IPS-NIHi7 (cell line): ENCODE data around the gene MDM2.
"Not testable (repeated sequence)": the region's sequence is repeated elsewhere in the genome, so short reads cannot be mapped to it uniquely, and the experiment has no call there.

Source experiments
- DNase-seq: peaks from one replicate; pipeline ENCODE4 v3.0.0; 2012; ENCODE audit warnings: mixed read lengths; ENCODE audit errors: extremely low spot score

Gene MDM2

DNA sequence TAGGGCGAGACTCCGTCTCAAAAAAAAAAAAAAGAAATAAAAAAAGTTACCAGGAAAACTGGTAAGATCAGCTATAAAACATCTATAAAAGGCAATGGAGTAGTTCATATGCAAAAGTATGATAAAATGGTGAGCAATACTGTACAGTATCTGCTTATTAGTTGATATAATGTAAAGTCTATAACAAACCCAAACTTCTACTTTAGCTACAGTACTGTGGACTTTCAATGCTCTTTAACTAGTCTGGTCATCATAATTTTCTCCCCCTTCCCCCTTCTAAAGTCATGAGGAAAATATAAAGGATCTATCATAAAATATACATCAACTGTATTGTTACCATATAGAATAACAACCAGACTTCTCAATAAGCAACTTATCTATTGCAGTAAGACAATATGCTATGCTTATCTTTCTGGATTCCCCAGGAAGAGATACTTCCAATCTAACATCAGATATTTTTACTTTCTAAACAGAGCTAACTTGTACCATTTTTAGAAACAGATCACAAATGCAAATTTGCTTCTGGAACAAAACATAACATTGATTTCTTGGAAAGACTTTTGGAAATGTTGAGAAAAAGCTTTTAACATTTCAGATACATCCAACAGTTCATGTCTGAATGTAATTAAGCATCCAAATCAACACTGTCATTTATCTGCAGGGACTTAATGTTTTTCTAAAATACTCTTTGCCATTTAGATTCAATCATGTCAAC lies 43.8 kb downstream of the MDM2 start:
- DNase-seq, result no peak

DNA sequence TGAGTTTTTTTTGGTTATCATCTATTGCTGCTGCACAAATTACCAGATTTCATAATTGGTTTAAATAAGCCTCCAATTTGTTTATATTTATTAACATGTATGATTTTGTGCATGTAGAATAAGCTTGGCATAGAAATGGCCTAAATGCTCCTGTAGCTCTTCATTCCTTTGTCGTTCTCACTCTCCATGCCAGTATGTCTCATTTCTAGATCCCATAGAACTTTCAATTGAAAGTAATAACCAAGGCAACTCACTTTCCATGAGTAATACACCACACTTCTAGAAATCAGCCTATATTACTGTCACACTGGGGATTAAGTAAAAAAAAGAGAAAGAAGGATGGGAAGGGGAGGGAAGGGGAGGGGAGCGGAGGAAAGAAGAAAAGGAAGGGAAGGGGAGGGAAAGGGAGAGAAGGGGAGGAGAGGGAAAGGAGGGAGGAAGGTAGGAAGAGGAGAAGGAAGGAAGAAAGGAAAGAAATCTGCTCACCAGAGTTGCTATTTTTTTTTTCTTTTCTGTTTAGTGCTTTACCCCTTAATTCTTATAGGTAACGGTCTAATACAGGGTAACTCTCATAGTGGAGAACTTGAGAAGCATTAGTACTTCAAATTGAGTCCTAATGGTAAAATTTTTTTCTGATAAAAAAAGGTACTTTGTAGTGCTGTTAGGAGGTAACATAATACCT lies 45.6 kb downstream of the MDM2 start:
- no peak for DNase-seq

DNA sequence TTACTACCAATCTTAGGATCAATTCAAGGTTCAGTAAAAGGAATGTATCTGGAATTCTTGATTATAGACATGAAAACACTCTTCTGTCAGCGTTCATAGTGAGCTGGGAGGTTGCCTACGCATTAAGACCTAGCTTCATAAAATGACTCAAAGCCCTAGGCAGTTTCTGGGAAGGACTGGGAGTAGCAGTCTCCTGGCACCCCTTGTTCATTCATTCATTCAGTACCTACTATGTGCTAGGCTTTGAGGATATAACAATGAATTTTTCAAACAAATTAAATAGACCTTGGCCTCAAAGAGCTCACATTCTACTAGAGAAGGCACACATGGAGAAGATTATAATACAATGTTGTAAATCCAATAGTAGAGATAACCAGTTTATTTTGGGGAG lies 46.1 kb downstream of the MDM2 start:
- no peak for DNase-seq

- DNase-seq, result no peak
These were observed 46.6 kb downstream of the MDM2 start for GRCh38 chr12:68854554-68854953.

- no peak for DNase-seq
These were observed 47.1 kb downstream of the MDM2 start for GRCh38 chr12:68855111-68855510.

DNA sequence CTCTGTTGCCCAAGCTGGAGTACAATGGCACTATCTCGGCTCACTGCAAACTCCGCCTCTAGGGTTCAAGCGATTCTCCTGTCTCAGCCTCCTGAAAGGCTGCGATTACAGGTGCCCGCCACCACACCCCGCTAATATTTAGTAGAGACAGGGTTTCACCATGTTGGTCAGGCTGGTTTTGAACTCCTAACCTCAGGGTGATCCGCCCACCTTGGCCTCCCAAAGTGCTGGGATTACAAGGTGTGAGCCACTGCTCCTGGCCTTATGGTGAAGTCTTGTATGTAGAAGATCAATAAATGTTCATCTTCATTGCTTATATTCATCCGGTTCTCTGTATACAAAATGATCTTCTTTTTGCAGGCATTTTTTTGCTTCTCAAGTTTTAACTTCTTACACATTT lies 47.8 kb downstream of the MDM2 start:
- DNase-seq, result no peak

DNA sequence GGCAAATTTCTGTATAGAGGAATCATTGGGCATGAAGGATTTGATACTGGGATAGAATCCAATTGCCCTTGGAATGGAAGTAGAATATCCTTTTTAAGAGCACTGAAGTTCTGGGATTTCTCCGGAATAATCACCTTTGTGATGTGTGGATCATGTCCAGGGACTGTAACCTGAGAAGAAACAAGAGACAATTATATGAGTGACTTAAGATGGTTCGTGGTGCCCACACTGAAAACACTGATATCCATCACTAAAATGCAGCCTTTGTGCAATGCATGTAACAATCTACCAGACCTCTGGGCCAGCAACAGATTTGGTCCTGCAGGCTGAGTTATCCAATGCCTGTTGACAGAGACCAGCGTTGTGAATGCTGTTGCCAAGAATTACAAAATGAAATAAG lies 48.5 kb downstream of the MDM2 start:
- DNase-seq, result no peak

GRCh38 chr12:68861890-68862289 lies 53.9 kb downstream of the MDM2 start:
- DNase-seq, result no peak

GRCh38 chr12:68863109-68863770 lies 55.3 kb downstream of the MDM2 start:
- no peak for DNase-seq

DNA sequence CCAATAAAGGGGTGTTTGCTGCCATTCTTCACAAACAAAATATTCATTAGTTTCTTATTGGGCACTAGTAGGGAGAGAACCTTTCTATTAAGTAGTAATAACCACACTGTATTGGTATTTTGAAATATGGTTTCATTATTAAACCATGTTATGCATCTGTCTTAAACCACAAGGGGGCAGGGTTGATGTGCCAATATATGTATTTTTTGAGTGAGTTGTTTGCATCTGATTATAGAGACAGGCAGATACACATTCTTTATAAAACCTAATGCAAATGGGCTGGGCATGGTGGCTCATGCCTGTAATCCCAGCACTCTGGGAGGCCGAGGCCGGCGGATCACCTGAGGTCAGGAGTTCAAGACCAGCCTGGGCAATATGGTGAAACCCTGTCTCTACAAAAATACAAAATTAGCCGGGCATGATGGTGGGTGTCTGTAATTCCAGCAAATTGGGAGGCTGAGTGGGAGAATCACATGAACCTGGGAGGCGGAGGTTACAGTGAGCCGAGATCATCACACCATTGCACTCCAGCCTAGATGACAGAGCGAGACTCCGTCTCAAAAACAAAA lies 56.0 kb downstream of the MDM2 start:
- DNase-seq, result not testable (repeated sequence)

DNA sequence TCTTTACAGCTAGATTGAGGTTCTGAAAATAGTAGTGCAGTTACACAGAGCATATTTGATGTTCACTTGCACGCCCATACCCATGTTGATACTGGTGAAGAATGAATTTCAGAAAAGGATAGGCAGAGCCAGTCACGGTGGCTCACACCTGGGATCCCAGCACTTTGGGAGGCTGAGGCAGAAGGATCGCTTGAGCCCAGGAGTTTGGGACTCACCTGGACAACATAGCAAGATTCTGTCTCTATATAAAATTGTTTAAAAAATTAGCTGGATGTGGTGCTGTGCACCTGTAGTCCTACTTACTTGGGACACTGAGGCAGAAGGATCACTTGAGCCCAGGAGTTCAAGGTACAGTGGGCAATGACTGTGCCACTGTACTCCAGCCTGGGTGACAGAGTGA lies 56.6 kb downstream of the MDM2 start:
- no peak for DNase-seq

- DNase-seq, result no peak
These were observed 57.6 kb downstream of the MDM2 start for GRCh38 chr12:68865399-68866164.

- no peak for DNase-seq
These were observed 59.0 kb downstream of the MDM2 start for GRCh38 chr12:68866950-68867349.

DNA sequence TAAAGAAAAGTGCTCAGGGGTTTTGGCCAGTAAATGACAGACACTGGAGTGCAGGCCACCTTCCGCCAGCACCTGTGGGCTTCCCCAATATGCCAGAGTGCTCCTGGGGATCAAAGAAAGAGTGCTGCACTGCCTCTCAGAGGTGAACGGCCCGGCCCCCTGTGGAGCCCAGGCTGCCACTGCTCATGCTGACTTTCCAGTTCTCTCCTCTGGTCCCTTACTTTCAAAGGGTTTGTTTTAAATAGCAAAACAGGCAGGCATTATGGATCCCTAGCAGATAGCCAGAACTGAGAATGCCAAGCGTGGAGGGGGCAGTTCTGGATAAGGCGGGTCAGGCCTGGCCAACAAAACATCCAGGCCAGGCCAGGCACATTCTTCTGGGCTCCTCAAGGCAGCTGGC lies 59.6 kb downstream of the MDM2 start:
- DNase-seq, result peak; percentile 50

DNA sequence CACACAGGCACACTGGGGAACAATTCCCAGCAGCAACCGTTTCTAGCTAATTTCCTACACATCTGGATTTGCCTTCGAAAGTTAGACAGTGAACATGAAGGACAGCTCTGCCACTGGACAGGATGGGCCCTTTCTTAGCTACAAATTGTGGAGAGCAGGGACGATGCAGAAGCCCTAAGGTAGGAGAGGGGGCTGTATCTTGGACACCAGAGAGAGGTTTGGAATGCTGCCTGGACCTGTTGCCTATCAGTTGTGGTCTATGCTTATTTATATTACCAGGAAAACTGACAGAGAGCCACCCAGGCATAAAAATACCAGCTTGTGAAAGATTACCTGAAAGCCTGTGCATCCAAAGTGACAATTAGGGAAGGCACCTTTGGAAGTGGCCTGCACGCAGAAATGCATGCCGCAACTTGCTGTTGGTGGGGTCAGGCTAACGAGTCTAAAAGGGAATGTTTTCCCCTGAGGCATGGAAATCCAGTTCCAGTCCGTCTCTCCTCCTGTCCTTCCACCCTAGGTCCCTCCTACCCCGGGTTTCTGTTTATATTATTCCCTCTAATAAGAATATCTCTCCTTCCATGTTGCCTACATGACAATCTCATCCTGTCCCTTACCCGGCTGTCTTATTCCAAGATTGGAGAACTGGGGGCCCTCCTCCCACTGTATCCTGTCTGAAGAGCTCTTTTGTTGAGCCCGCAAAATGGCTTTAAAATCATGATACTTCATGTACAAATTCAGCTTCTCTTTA lies 60.2 kb downstream of the MDM2 start:
- DNase-seq, result no peak

DNA sequence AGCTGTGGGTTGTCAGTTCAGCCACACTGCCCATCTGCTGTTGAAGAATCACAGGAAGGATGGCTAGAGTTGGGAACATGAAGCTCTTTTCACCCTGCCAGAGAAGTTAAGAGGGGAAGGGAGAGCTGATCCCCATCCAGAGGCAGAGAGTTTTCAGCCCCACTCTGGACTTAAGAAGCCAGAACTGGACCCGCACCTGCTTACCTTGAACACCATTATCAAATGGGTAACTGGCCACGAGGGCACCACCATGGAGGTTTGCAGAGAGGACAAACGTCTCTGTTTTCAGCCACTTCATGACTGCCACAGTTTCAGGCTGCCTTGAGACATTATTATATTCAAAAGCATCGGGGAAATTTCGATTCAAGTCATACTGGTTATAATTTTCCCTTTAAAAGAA lies 62.0 kb downstream of the MDM2 start:
- no peak for DNase-seq

GRCh38 chr12:68870443-68870842 lies 62.5 kb downstream of the MDM2 start:
- DNase-seq, result no peak

DNA sequence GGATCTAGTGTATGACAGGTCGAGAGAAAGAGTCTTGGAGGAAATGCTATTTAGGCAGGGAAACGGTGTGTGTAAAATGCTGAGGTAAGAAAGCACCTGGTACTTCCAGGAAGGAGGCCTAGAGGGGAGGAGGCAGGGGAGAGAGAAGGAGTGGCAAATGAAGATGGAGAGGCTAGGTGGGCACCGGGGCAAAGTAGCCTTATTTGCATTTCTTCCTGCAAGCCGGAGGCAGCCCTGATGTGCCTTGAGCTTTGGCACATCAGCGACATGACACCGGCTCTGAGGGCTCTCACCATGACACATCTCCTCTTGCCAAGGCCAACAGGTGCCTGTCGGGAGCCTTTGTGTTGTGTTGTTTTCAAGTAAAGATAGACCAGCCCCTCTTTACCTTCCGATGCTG lies 63.4 kb downstream of the MDM2 start:
- DNase-seq, result no peak

- DNase-seq, result peak; percentile 53
These were observed 63.9 kb downstream of the MDM2 start for GRCh38 chr12:68871921-68872320.

DNA sequence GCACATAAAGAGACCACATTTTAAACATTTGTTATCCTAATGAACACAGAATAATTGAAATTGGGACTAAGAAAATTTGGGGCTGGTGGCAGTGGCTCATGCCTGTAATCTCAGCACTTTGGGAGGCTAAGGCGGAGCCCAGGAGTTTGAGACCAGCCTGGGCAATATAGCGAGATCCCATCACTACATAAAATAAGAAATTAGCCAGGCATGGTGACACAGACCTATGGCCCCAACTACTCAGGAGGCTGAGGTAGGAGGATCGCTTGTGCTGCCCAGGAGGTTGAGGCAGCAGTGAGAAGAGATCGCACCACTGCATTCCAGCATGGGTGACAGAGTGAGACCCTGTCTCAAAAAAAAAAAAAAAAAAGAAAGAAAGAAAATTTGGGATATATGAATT lies 65.3 kb downstream of the MDM2 start:
- DNase-seq, result no peak

DNA sequence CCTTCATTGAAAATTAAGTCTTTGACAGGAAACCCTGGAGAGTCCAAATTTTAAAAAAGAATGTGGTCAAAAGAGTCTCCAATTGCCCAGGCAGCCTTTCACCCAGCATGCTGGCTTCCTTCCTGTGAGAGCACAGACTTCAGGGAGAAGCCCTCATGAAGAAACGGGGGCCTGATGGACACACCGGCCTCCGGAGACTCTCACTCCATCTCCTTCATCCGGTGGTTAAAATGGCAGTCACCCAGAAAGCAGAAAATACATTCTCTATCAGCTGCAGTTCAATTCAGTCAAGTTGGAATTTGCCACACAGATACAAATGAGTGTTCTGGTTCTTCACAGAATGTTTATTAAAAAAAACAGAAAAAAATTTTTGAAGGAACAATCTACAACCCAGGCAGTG lies 68.5 kb downstream of the MDM2 start:
- DNase-seq, result no peak
